Endothelial cell of umbilical vein (primary cell): ENCODE data around the gene MTM1.

Experiments
- EZH2 ChIP-seq: IDR thresholded peaks from 2 replicates; pipeline ENCODE4 v1.6.1; 2012; ENCODE audit warnings: borderline replicate concordance, low read depth, mild to moderate bottlenecking, moderate library complexity, low read length, inconsistent platforms; ENCODE audit not compliant: severe bottlenecking
- GATA2 ChIP-seq: IDR thresholded peaks from 2 replicates; pipeline ENCODE4 v1.7.0; 2011; ENCODE audit warnings: low read depth, mild to moderate bottlenecking, moderate library complexity, mixed read lengths, low read length; ENCODE audit not compliant: insufficient read length, insufficient read depth
- JUN ChIP-seq: IDR thresholded peaks from 2 replicates; pipeline ENCODE4 v1.6.1; 2011; ENCODE audit warnings: borderline replicate concordance, low read depth; ENCODE audit not compliant: insufficient read length, insufficient read depth
- POLR2A ChIP-seq: IDR thresholded peaks from 2 replicates; pipeline ENCODE4 v1.6.1; 2012; ENCODE audit warnings: low read depth, mild to moderate bottlenecking, control low read depth, low read length
- POLR2AphosphoS5 ChIP-seq: IDR thresholded peaks from 2 replicates; pipeline ENCODE4 v1.6.1; 2012; ENCODE audit warnings: low read depth, mild to moderate bottlenecking, control low read depth, low read length, moderate library complexity; ENCODE audit not compliant: insufficient read depth
- TF ChIP-seq, protein P1 (sequence below), 2 donors: IDR thresholded peaks; 1 replicate in 1 of 2; 2 replicates in 1 of 2; pipeline ENCODE4 v1.5.1; 2011; ENCODE audit warnings: low read length in 2 of 2, mild to moderate bottlenecking in 2 of 2, moderate library complexity in 2 of 2, control low read depth in 1 of 2, inconsistent platforms in 1 of 2, low read depth in 1 of 2; ENCODE audit not compliant: insufficient read depth in 1 of 2; ENCODE audit errors: extremely low read depth in 1 of 2

DNA sequence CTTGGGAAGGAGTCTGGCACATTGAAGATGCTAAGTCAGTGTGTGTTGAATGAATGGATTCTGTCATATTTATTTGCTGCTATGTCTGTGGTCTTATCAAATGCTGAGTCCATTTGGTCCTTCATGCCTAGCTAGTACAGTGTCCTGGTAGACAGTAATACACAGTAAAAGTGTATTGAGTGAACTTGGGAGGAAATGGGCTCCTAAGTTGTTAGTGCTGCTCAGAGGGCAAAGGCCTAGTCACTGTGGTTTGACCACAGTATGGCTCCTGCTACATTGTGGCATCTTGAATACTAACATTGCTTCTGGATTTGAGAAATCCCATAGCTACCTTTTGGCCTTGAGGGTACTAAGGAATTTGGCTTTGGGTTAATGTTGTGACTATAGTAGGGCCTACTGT is 33.9 kb downstream of the MTM1 start:
- TF ChIP-seq, protein P1, sequence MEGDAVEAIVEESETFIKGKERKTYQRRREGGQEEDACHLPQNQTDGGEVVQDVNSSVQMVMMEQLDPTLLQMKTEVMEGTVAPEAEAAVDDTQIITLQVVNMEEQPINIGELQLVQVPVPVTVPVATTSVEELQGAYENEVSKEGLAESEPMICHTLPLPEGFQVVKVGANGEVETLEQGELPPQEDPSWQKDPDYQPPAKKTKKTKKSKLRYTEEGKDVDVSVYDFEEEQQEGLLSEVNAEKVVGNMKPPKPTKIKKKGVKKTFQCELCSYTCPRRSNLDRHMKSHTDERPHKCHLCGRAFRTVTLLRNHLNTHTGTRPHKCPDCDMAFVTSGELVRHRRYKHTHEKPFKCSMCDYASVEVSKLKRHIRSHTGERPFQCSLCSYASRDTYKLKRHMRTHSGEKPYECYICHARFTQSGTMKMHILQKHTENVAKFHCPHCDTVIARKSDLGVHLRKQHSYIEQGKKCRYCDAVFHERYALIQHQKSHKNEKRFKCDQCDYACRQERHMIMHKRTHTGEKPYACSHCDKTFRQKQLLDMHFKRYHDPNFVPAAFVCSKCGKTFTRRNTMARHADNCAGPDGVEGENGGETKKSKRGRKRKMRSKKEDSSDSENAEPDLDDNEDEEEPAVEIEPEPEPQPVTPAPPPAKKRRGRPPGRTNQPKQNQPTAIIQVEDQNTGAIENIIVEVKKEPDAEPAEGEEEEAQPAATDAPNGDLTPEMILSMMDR (IDR thresholded peaks at IDR 0.05; ENCODE audit: extremely low read depth in 1 of 2, insufficient read depth in 1 of 2, low read depth in 1 of 2, low read length in 2 of 2): no peak
- TF ChIP-seq POLR2A (no peak), EZH2 (no peak), POLR2AphosphoS5 (no peak), JUN (no peak), GATA2 (no peak)
